Diencephalon (tissue), 1 donor: ENCODE measurements around the gene ARHGAP33. TPM values are rescaled to one million over a fixed set of nuclear protein-coding genes. Genes with fewer than 3 reads are reported as not detected.

ENCODE experiments used
- total RNA-seq: library from RNA; depleted of rRNA; stranded (reverse); fragments of >200 nt; gene quantifications from one replicate; pipeline ENCODE4 v1.2.3, GENCODE V29; 2014

ARHGAP33 gene
- total RNA-seq = 68.0 TPM

DNA sequence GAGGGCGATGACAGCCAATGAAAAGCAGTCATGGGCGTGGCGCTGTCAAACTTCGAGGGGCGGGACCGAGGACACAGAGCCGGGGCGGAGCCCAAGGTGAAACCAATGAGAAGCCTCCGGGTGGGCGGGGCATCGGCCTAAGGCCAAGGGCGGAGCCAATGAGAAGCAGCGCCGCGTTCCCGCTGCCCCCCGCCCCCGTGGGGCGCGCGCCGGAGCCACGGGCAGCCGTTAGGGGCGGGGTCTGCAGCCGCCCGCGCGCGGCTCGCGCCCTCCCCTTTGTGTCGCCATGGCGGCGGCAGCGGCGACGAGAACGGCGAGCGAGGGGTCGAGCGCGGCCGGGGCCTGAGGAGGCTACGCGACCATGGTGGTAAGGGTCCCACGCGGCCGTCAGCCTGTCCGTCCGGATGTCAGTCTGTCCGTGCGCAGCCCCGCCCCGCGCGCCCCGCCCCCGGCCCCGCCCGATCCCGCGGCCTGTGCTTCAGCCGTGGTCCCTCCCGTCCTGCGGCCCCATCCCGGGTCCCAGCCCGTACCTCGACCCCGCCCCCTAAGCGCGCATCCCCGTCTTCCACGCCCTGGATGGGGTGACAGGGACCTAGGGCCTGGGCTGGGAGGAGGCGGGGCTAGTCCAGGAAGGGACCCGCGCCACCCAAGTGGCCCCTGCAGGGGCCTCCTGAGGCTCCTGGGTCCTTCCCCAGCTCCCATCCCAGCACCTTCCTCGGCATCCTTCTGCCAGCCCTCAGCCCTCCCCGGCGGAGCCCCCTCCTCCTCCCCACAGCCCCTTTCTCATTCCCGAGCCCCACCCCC lies at the start of gene ARHGAP33:
ARHGAP33 (plus strand) TSS at position 267 of the 804 bp plus-strand sequence; CDS start at position 362, 95 bp downstream.

GRCh38 chr19:35742121-35742724 lies 33.1 kb upstream of the ARHGAP33 start, which contains the start of gene IGFLR1:
Gene IGFLR1, minus strand, starts transcription at chr19:35742452. Its CDS starts 1,272 bp downstream, at chr19:35741180.

GRCh38 chr19:35745328-35746086 lies 29.9 kb upstream of the ARHGAP33 start, which contains the start of the genes PSENEN and U2AF1L4:
Gene PSENEN, plus strand, starts transcription at chr19:35745651. Its CDS starts 280 bp downstream, at chr19:35745931.
Gene U2AF1L4, minus strand, starts transcription at chr19:35745418. Its CDS starts 27 bp downstream, at chr19:35745391.

GRCh38 chr19:35748106-35749020 lies 27.0 kb upstream of the ARHGAP33 start, which contains the start of gene LIN37:
Gene LIN37, plus strand, starts transcription at chr19:35748576. Its CDS starts 149 bp downstream, at chr19:35748725.

DNA sequence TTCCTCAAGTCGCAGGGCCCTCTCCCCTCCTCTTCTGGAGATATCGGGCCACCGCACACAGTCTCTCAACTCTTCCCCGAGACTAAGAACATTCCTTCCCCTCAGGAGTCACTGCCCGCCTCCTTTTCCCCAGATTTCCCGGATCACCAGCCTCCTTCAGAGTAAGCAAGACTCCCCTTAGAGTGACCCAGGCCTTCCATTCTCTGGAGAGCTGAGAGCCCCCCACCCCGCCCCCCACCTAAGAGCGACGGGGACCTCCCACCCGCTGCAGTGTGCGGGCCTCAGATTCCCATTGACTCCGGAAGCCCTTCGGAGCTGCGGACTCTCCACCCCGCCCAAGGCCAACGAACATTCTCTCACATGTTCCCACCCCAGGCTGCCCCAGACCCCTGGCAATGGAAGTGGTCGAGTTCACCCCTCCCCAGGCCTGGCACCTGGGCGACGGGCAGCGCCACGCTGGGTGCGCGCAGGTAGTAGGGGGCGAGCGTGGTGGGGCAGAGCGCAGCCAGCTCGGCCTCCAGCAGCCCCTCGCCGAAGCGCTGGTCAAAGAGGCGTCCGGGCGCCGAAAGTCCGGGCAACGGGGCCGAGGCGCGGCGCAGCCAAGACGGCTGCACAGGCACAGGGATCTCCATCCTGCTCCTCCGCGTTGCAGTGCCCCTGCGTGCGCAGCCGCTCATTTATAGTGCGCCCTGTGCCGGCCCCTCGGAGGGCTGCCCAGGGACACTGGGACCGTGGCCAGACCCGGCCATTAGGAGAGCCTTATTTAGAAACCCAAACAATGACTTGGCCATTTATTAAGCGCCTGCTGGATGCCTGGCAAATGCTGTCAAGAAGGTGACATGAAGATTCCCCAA lies 18.8 kb upstream of the ARHGAP33 start, which contains the start of gene HSPB6:
HSPB6 (minus strand) TSS at position 653 of the 854 bp plus-strand sequence; CDS start at position 632, 21 bp downstream.

GRCh38 chr19:35757749-35758608 lies 17.4 kb upstream of the ARHGAP33 start, which contains the start of gene PROSER3:
Gene PROSER3, plus strand, starts transcription at chr19:35758176. Its CDS starts 40 bp downstream, at chr19:35758216.

DNA sequence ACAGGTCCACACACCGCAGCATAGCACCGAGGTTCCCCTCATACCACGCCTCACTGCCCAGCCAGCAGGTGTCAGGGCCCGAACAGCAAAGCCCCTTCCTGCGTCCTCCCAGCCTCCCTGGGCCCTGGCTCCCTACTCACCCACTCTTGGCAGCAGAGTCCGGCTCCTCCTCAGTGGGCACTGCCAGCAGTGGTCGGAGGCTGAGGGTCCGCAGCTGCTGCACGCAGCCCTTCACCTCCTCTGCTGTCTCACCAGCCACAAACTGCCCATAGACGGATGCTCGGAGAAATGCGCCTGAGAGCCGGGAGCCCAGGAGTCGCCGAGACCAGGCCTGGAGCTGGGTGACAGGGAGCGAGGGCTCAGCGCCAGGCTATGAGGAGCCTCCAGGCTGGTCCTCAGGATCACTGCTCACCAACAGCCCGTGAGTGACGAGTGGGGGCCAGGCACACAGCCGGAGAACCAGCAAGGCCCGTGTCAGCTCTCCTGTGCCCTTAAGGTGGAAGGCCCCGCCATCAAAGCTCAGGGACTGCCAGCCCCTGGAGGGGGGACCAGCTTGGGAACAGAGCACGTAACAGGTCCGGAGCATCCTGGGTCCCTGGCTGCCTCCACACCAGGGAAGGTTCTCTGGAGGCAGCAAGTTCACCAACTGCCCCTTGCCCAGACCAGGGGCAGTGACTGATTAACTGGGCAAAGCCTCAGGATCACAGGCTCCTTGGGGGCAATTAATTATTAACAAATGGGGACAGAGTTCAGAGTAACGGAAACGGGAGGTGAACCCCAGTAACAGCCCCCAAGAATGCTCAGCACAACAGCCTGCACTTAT lies 37.1 kb downstream of the ARHGAP33 start, which contains the start of gene PRODH2:
PRODH2 (minus strand) TSS at position 626 of the 823 bp plus-strand sequence; CDS start at position 586, 40 bp downstream.

Other genes starting within 250 kb of the ARHGAP33 start
- gene SBSN, start 247.3 kb upstream of the ARHGAP33 start, total RNA-seq = not detected
- not detected for gene GAPDHS, start 242.1 kb upstream of the ARHGAP33 start, total RNA-seq
- gene TMEM147, start 229.9 kb upstream of the ARHGAP33 start, total RNA-seq = 61.1 TPM
- gene ATP4A, start 211.9 kb upstream of the ARHGAP33 start, total RNA-seq = not detected
- gene PMIS2, start 189.4 kb upstream of the ARHGAP33 start, total RNA-seq = not detected
- 6.0 TPM for gene HAUS5, start 162.8 kb upstream of the ARHGAP33 start, total RNA-seq
- gene RBM42, start 146.5 kb upstream of the ARHGAP33 start, total RNA-seq = 18.2 TPM
- 0.46 TPM for gene ETV2, start 133.8 kb upstream of the ARHGAP33 start, total RNA-seq
- gene COX6B1, start 127.2 kb upstream of the ARHGAP33 start, total RNA-seq = 199 TPM
- gene UPK1A, start 109.0 kb upstream of the ARHGAP33 start, total RNA-seq = not detected
- gene ZBTB32, start 71.0 kb upstream of the ARHGAP33 start, total RNA-seq = not detected
- 6.2 TPM for gene KMT2B, start 57.6 kb upstream of the ARHGAP33 start, total RNA-seq
- 0.46 TPM for gene IGFLR1, start 33.1 kb upstream of the ARHGAP33 start, total RNA-seq
- gene U2AF1L4, start 30.1 kb upstream of the ARHGAP33 start, total RNA-seq = 10.8 TPM
- gene PSENEN, start 29.9 kb upstream of the ARHGAP33 start, total RNA-seq = 23.5 TPM
- gene LIN37, start 27.0 kb upstream of the ARHGAP33 start, total RNA-seq = 12.0 TPM
- 0.23 TPM for gene HSPB6, start 18.5 kb upstream of the ARHGAP33 start, total RNA-seq
- 5.5 TPM for gene PROSER3, start 17.4 kb upstream of the ARHGAP33 start, total RNA-seq
- not detected for gene PRODH2, start 37.3 kb downstream of the ARHGAP33 start, total RNA-seq
- 0.46 TPM for gene NPHS1, start 76.9 kb downstream of the ARHGAP33 start, total RNA-seq
- 1.8 TPM for gene KIRREL2, start 81.3 kb downstream of the ARHGAP33 start, total RNA-seq
- 328 TPM for gene APLP1, start 93.0 kb downstream of the ARHGAP33 start, total RNA-seq
- gene NFKBID, start 125.0 kb downstream of the ARHGAP33 start, total RNA-seq = 2.8 TPM
- gene HCST, start 127.0 kb downstream of the ARHGAP33 start, total RNA-seq = 0.92 TPM
- gene TYROBP, start 132.7 kb downstream of the ARHGAP33 start, total RNA-seq = 5.5 TPM
- gene LRFN3, start 160.8 kb downstream of the ARHGAP33 start, total RNA-seq = 21.2 TPM
- 17.3 TPM for gene SDHAF1, start 219.6 kb downstream of the ARHGAP33 start, total RNA-seq
- gene SYNE4, start 233.2 kb downstream of the ARHGAP33 start, total RNA-seq = 1.6 TPM
- 13.6 TPM for gene ALKBH6, start 238.6 kb downstream of the ARHGAP33 start, total RNA-seq